Adipose tissue (tissue), 3 donors: ENCODE results near the gene MUC2. TPM values are rescaled to one million over a fixed set of nuclear protein-coding genes. Genes with fewer than 3 reads are reported as not detected.

Source experiments
- H3K27ac ChIP-seq: one replicate; pipeline ENCODE4 v1.5.1; 2013; ENCODE audit warnings: low read depth, low read length
- WGBS, 3 donors: extraction: QIAGEN DNeasy Blood & Tissue Kit; methylation state at CpG; one replicate each; pipeline ENCODE4 v1.1.7; 2013; 5-methylcytosine and 5-hydroxymethylcytosine counted together
- polyA plus RNA-seq, 3 donors: library from polyadenylated mRNA; stranded (reverse); fragments of 200-250 nt; gene quantifications; one replicate each; pipeline ENCODE4 v1.2.3, GENCODE V29; 2013
- donor health status: healthy with polysubstance abuse.
- donor health status: Bipolar disorder and iron deficiency.
- donor health status: healthy.

Gene MUC2
- polyA plus RNA-seq, 3 donors = 0.01 to 0.31 TPM; not detected in 1

- WGBS, 3 donors = 77 to 87% (median 82%) methylated on average over 33 of the region's 33 CpGs
- H3K27ac ChIP-seq = no peak overlapping the region
These were observed 7.1 kb downstream of the MUC2 start for GRCh38 chr11:1081601-1082311.

GRCh38 chr11:1082346-1082727 lies 7.7 kb downstream of the MUC2 start:
- no peak overlapping the region for H3K27ac ChIP-seq
- WGBS, 3 donors = 83 to 87% (median 84%) methylated on average over 14 of the region's 14 CpGs

GRCh38 chr11:1082728-1083620 lies 8.3 kb downstream of the MUC2 start:
- WGBS, 3 donors = 70 to 75% (median 72%) methylated on average over 33 of the region's 33 CpGs
- H3K27ac ChIP-seq = no peak overlapping the region

DNA sequence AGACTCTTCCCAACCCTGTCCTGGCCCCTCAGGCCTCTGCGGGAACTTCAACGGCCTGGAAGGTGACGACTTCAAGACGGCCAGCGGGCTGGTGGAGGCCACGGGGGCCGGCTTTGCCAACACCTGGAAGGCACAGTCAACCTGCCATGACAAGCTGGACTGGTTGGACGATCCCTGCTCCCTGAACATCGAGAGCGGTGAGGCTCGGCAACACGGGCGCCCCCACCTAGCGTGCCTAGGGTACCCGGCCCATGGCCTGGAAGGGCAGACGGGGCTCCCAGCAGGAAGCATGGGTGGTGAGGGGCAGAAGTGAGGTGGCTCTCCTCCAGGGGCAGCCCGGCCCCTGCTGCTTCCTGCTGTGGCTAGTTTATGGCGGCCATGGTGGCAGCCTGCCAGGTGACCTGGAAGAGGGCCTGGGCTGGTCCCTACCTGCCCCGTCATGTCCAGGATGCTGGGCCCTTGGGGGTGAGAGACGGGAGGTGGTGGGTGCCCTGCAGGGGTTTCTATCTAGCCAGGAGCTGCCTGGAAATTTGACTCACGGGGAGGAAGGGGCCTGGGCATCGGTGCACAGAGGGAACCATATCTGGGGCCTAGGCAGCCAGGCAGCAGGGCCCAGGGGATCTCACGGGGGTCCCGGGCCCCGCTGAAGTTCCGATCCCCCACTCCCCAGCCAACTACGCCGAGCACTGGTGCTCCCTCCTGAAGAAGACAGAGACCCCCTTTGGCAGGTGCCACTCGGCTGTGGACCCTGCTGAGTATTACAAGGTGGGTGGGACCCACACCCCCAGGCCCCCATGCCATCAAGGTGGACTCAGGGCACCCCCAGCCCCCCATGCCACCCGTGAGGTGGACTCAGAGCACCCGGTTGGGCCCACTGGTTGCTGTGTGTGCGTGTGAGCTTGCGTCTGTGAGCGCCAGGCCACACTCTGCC lies 9.2 kb downstream of the MUC2 start:
- WGBS, 3 donors = 69 to 73% (median 71%) methylated on average over 34 of the region's 34 CpGs
- H3K27ac ChIP-seq = no peak overlapping the region

GRCh38 chr11:1084561-1085439 lies 10.1 kb downstream of the MUC2 start:
- WGBS, 3 donors = 68 to 71% (median 69%) methylated on average over 45 to 49 of the region's 49 CpGs
- no peak overlapping the region for H3K27ac ChIP-seq

GRCh38 chr11:1085440-1086170 lies 10.9 kb downstream of the MUC2 start:
- WGBS, 3 donors = 83 to 91% (median 84%) methylated on average over 26 of the region's 26 CpGs
- H3K27ac ChIP-seq = no peak overlapping the region

DNA sequence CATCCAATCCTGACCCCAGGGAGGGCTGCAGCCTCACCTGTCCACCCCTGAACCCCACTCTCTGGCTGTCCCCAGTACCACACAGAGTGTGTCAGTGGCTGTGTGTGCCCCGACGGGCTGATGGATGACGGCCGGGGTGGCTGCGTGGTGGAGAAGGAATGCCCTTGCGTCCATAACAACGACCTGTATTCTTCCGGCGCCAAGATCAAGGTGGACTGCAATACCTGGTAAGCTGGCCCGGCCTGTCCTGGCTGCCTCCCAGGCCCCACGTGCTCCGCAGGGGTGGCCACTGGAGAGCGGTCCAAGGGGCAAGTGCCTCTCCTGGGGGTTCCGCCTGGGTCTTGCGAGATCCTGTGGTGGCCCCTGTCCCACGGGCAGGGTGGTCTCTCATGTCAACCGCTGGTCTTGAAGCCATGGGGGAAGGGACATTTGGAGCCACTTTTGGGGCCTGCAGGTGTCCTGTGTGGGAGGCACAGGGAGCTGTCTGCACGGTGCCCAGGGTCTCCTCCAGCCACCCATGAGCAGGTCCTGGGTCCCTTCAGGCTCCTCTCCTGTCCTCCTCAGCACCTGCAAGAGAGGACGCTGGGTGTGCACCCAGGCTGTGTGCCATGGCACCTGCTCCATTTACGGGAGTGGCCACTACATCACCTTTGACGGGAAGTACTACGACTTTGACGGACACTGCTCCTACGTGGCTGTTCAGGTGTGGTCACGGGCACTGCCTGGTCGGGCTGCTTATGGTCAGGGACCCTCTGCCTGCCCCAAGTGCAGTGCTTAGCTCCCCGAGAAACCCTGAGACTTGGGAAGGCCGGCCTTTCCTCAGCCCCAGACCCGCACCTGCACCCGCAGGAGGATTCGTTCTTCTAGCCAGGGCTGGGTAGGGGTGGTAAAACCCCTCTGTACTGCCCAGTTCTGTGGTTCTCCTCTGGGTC lies 11.8 kb downstream of the MUC2 start:
- H3K27ac ChIP-seq = no peak overlapping the region
- WGBS, 3 donors = 80 to 87% (median 82%) methylated on average over 31 of the region's 31 CpGs

DNA sequence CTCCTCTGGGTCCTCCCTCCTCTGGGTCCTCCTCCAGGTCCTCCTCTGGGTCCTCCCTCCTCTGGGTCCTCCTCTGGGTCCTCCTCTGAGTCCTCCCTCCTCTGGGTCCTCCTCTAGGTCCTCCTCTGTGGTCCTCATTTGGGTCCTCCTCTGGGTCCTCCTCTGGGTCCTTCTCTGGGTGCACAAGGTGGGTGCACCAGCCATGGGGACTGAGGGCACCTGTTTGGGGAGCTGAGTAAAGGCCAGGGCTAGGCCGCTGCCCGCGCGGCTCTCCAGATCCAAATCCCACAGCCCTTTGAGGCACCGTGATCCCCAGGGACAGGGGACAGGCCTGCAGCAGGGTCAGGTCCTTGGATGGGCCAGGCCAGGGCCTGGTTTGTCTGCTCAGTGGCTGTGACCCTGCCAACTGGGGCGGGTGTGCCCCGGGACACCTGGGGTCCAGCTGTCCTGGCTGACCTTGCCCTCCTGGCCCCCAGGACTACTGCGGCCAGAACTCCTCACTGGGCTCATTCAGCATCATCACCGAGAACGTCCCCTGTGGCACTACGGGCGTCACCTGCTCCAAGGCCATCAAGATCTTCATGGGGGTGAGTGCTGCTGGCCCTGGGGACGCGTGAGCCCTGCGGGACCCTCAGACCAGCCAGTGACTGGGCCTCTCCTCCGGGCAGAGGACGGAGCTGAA lies 12.7 kb downstream of the MUC2 start:
- WGBS, 3 donors = 88 to 94% (median 93%) methylated on average over 17 of the region's 17 CpGs
- no peak overlapping the region for H3K27ac ChIP-seq

DNA sequence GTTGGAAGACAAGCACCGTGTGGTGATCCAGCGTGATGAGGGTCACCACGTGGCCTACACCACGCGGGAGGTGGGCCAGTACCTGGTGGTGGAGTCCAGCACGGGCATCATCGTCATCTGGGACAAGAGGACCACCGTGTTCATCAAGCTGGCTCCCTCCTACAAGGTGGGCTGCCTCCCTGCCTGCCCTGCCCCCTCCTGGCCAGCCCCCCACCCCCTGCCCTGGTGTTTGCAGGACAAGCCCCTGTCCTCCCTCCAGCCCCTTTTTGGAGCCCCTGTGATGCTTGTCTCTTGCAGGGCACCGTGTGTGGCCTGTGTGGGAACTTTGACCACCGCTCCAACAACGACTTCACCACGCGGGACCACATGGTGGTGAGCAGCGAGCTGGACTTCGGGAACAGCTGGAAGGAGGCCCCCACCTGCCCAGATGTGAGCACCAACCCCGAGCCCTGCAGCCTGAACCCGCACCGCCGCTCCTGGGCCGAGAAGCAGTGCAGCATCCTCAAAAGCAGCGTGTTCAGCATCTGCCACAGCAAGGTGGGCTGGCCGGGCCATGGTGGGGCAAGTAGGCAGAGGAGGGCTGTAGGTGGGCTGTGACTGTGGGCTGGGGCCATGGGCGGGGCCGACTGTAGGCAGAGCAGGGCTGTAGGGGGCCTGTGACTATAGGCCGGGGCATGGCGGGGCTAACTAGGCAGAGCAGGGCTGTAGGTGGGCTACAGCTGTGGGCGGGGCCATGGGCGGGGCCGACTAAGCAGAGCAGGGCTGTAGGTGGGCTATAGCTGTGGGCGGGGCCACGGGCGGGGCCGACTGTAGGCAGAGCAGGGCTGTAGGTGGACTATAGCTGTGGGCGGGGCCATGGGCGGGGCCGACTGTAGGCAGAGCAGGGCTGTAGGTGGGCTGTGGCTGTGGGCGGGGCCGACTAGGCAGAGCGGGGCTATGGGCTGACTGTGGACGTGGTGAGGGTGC lies 13.6 kb downstream of the MUC2 start:
- no peak overlapping the region for H3K27ac ChIP-seq
- 86 to 87% (median 86%) methylated on average over 27 to 35 of the region's 40 CpGs for WGBS, 3 donors

DNA sequence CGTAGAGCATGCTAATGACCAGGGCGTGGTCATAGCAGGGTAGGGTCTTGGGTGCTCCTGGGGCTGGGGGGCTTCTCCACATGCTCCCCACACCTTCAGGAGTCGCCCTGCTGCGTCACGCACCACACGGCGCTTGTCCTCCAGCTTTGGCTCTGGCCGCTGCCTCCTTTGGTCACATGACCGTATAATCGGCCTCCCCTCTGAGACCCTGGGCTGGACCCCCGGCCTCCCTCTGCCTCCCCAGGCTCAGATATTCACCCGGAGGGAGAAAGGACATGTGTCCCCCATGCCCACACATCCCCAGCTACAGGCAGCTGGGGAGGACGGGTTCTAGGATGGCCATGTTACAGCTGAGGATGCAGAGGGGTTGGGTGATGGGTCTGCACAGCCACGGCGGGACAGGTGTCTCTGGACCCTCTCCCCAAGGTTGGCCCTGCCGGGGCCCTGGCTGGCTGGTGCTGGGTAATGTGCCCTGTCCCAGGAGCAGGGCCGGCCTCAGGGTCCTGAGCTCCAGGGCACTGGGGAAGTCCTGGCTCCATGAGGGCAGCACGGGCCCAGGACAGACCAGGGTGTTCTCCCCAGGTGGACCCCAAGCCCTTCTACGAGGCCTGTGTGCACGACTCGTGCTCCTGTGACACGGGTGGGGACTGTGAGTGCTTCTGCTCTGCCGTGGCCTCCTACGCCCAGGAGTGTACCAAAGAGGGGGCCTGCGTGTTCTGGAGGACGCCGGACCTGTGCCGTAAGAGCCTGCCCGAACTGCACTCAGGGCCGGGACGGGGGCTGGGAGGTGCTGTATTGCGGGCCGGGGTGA lies 14.5 kb downstream of the MUC2 start:
- 93 to 95% (median 93%) methylated on average over 33 of the region's 33 CpGs for WGBS, 3 donors
- no peak overlapping the region for H3K27ac ChIP-seq

- H3K27ac ChIP-seq = no peak overlapping the region
- WGBS, 3 donors = 82 to 87% (median 85%) methylated on average over 29 to 31 of the region's 31 CpGs
These were observed 15.3 kb downstream of the MUC2 start for GRCh38 chr11:1089738-1090599.

- 86 to 95% (median 90%) methylated on average over 20 of the region's 20 CpGs for WGBS, 3 donors
These were observed 16.1 kb downstream of the MUC2 start for GRCh38 chr11:1090600-1091331.

More at GRCh38 chr11:1090600-1091331, 16.1 kb downstream of the MUC2 start:
- H3K27ac ChIP-seq = no peak overlapping the region
